HG03432 (cell line): ENCODE results near the gene RNF19B.
"Not testable (repeated sequence)": the region's sequence is repeated elsewhere in the genome, so short reads cannot be mapped to it uniquely, and the experiment has no call there.

Experiments
- ATAC-seq: cut with Tn5 transposase; IDR thresholded peaks from one replicate; pipeline ENCODE4 v1.9.1; 2021; ENCODE audit warnings: mild to moderate bottlenecking, moderate library complexity; ENCODE audit not compliant: unreplicated experiment

RNF19B gene

GRCh38 chr1:32937061-32937460, 27.5 kb downstream of the RNF19B start:
- no peak for ATAC-seq

DNA sequence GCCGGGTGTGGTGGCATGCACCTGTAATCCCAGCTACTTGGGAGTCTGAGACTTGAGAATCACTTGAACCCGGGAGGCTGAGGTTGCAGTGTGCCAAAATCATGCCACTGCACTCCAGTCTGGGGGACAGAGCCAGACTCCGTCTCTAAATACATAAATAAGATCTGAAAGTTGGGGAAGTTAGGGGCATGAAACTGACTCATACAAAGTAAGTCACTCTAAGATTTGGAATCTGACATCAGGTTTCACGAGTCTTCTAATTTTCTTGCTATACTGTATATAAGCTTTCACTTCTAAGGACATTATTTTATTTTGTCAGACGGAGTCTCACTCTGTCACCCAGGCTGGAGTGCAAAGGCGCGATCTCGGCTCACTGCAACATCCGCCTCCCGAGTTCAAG, 30.1 kb downstream of the RNF19B start:
- no peak for ATAC-seq

- ATAC-seq = no peak
These were observed 30.8 kb downstream of the RNF19B start for GRCh38 chr1:32933742-32934322.

DNA sequence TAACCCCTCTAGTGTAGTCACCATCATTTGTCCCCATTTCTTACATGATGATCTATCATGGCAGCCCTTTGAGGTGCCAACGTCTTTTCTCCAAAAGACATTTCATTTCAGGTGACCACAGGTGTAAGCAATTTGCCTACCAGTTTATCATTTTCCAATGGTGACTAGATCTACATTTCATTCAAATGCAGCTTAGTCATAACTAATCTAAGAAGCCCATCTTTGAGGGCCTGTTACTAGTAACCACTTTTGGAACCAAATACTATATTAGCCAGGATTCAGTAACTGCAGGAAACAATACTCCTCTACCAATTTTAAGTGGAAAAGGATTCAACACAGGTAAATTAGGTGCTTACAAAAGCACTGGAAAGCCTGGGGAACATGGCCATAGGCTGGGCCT, 32.8 kb downstream of the RNF19B start:
- no peak for ATAC-seq

DNA sequence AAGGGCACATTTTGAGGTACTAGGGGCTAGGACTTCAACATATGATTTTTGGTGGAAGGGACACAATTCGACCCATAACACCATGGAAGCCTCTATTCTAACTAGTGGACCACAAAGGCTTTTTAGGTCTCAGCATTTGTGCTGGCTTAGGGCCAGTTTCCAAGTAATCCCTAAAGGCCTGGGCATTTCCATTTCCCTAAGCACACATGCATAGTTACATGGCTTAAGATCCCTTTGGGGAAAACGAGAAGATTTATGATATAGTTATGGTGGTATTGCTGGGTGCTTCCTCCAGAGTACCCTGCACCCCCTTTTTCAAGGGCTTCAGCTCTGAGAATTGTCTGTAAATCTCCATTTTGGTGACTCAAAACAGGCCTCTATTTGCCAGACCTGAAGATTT, 35.2 kb downstream of the RNF19B start:
- ATAC-seq = no peak

GRCh38 chr1:32928715-32929114, 35.9 kb downstream of the RNF19B start:
- ATAC-seq = no peak

- ATAC-seq = no peak
These were observed 36.3 kb downstream of the RNF19B start for GRCh38 chr1:32928285-32928684.

GRCh38 chr1:32927441-32927840, 37.2 kb downstream of the RNF19B start:
- no peak for ATAC-seq

DNA sequence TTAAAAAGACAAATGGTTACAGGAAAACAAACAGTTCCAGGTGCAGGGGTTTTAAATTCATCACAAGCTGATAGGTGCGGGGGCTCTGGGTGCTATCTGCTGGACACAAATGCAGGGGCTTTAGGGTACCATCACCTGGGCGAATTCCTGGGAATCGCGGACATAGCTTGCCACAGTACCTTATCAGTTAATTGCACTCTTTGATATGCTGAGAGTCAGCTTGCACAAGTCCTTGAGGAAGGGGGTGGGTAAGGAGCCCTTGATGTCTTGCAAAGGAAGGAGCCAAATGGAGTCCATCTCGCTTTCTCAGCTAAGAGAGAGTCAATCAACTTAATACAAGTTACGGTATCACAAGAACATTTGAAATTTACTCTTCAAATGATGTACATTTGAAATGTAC, 38.0 kb downstream of the RNF19B start:
- ATAC-seq = no peak

GRCh38 chr1:32925403-32926162, 39.0 kb downstream of the RNF19B start:
- ATAC-seq = no peak

- ATAC-seq = no peak
These were observed 39.7 kb downstream of the RNF19B start for GRCh38 chr1:32924881-32925344.

DNA sequence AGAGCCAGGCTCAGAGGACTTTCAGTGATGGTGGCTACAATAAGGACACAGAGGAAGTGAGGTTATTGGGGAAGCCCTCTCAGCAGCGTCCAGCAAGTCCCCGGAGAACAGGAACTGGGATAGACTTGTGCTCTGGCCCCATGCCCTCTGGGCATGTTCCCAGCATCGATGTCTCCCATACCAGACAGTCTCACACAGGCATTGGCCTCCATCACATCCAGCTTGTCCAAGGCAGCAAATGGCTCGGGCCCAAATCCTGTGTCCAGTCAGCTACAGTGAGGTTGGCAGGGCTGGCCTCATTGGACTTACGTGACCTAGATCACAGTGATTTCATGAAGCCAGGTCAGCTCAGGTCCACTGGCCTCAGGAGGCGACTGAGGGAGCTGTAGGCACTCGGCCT, 43.8 kb downstream of the RNF19B start:
- ATAC-seq = no peak

DNA sequence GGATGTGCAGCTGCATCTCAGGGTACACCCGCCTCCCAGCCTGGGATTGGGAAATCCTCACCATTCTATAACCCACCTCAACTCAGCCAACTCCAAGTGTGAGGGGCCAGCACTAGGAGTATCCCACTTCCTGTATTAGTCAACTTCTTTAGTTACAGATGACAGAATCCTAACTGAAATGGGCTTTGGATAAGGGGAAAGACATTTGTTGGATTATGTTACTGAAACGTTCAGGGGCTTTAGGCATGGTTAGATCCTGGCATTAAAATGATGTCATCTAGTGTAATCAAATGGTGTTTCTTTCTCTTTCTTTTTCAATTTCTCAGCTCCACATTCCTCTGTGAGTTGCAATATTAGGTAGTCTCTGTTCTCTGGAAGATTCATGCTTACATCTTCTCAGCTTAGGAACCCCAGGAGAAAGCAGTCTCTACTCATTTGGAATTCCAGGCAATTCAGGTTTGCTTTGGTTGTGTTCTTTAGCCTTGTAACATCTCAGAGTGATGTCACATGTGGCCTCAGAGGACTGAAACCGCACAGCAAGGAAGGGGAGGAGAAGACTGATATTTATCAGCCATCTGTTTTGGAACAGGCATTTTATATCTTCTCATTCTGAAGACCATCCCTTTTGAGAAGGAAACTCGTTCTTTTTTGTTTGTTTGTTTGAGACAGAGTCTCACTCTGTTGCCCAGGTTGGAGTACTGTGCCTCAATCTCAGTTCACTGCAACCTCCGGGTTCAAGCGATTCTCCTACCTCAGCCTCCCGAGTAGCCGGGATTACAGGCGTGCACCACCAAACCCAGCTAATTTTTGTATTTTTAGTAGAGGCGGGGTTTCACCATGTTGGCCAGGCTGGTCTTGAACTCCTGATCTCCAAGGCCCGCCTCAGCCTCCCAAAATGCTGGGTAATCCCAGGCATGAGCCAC, 44.5 kb downstream of the RNF19B start:
- ATAC-seq = no peak

DNA sequence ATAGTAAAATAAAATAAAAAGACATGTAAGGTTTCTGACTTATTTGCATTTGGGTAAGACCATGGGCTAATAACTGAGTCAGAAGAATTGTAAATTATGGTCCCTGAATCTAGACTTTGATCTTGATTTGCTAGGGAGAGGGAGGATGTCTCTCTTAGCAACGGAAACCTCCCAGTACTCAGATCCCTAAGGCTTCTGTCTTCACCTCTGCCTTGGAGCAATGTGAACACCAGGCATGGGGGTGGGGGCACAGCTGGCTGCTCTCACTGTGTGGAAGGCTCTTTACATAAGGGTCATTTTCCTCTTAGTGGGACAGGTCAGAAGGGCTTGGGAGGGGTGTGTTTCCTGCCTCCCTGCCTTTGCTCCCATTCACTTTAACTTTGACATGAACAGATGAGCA, 46.4 kb downstream of the RNF19B start:
- no peak for ATAC-seq

DNA sequence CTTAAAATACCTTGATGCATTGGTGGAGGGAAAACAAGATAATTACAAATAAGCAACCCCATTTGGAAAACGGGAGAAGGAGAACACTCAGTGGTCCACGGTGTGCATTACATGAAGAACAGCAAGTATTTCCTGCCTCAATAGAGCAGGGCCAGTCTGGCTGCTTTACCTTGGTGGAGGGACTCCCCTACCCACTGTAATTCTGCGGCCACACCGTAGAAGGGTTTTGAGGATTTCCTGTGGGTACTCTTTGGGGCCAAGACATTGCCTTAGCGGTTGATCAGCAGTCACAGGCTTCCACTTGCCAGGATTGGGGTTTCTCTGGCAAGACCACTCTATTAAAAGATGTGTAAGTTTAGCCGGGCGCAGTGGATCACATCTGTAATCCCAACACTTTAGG, 47.1 kb downstream of the RNF19B start:
- ATAC-seq = no peak

- ATAC-seq = no peak
These were observed 48.6 kb downstream of the RNF19B start for GRCh38 chr1:32915766-32916706.

DNA sequence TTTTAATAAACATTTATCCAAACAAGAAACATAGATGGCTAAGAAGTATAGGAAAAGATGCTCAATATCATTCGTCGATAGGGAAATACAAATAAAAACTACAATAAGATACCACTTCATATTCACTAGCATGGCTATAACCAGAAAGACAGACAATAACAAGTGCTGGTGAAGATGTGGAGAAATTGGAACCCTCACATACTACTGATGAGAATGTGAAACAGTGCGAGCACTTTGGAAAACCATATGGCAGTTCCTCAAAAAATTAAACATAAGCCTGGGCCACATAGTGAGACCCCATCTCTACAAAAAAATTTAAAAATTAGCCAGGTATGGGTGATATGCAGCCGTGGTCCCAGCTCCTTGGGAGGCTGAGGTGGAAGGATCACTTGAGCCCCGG, 54.3 kb downstream of the RNF19B start:
- ATAC-seq = no peak

- ATAC-seq = no peak
These were observed 57.2 kb downstream of the RNF19B start for GRCh38 chr1:32907435-32907834.

- no peak for ATAC-seq
These were observed 58.0 kb downstream of the RNF19B start for GRCh38 chr1:32906654-32907053.

DNA sequence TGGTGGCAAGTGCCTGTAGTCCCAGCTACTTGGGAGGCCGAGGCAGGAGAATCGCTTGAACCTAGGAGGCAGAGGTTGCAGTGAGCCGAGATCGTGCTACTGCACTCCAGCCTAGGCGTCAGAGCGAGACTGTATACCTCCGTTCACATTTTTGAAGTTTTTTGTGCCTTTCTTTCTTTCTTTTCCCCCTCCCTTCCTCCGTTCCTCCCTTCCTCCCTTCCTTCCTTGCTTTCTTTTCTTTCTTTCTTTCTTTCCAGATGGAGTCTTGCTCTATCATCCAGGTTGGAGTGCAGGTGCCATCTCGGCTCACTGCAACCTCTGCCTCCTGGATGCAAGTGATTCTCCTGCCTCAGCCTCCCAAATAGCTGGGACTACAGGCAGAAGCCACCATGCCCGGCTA, 59.0 kb downstream of the RNF19B start:
- not testable (repeated sequence) for ATAC-seq

DNA sequence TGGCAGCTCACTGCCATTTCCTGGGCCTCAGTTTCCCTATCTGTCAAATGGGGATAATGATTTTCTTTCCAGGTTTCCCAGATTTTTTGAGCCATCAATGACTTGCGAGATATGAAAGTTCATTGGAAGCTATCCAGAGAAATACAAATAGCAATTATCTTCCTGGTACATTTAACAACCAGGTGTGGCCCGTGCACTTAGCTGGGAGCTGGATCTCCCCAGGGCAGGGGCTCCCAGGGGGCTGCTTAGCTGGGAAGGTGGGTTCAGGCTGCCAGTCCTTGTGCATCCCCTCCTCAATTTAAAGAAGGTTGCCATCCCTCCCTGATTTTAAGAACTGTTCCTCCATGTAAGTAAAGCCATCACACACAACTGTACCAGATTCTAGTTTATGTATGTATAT, 59.8 kb downstream of the RNF19B start:
- ATAC-seq = no peak
